Loucy (cell line): Measurements from ENCODE around the gene AGPAT3.

Experiments used
- EZH2phosphoT487 ChIP-seq: fragments of 200-600 bp; IDR thresholded peaks from 2 replicates; pipeline ENCODE4 v1.6.1; 2018; ENCODE audit warnings: antibody characterized with exemption, mild to moderate bottlenecking, moderate library complexity, borderline replicate concordance
- TF ChIP-seq, protein P1 (sequence below): fragments of 200-600 bp; sonication (generic); conservative IDR thresholded peaks from 2 replicates; pipeline ENCODE4 v1.5.1; 2014; ENCODE audit warnings: mild to moderate bottlenecking, antibody characterized with exemption, low read length

DNA sequence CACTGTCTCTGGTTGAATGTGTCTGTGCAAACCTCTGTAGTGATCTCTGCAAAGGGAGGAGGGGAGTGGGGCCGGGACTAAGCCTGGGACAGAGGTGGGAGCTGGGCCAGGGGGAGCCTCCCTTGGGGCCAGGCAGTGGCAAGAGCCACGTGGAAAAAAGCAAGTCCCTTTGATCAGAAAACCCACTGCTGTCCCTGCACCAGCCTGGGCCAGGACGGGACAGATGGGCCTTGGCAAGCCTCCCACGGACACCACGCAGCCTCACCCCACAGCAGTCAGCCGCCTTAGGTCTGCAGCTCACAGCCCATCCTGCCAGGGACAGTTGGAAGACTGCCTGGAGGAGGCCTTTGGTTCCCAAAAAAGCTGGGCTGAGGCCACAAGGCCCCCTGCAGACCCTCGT, 135.3 kb downstream of the AGPAT3 start:
- TF ChIP-seq, protein P1, sequence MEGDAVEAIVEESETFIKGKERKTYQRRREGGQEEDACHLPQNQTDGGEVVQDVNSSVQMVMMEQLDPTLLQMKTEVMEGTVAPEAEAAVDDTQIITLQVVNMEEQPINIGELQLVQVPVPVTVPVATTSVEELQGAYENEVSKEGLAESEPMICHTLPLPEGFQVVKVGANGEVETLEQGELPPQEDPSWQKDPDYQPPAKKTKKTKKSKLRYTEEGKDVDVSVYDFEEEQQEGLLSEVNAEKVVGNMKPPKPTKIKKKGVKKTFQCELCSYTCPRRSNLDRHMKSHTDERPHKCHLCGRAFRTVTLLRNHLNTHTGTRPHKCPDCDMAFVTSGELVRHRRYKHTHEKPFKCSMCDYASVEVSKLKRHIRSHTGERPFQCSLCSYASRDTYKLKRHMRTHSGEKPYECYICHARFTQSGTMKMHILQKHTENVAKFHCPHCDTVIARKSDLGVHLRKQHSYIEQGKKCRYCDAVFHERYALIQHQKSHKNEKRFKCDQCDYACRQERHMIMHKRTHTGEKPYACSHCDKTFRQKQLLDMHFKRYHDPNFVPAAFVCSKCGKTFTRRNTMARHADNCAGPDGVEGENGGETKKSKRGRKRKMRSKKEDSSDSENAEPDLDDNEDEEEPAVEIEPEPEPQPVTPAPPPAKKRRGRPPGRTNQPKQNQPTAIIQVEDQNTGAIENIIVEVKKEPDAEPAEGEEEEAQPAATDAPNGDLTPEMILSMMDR: no peak
- TF ChIP-seq EZH2phosphoT487: no peak
